ENCODE data around the gene FAM47C.
"Not testable (repeated sequence)": the region's sequence is repeated elsewhere in the genome, so short reads cannot be mapped to it uniquely, and the experiment has no call there.

Gene FAM47C

DNA sequence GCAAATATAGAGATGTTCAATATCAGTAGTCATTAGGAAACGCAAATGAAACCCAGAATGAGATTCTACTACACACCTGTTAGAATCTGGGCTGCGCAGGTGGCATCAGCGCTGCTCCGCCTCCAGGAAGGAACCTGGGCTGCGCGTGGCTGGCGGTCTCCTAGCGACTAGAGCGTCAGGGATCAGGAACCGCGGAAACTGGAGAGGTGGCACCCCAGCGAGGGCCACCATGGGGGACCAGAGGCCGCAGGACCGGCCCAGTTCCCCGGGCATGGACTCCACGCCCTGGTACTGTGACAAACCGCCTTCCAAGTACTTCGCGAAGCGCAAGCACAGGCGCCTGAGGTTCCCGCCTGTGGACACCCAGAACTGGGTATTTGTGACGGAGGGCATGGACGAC lies at the start of gene FAM47C:
FAM47C (plus strand) TSS at position 185 of the 400 bp plus-strand sequence; CDS start at position 230, 45 bp downstream.
- DNase-seq = not testable (repeated sequence)

DNA sequence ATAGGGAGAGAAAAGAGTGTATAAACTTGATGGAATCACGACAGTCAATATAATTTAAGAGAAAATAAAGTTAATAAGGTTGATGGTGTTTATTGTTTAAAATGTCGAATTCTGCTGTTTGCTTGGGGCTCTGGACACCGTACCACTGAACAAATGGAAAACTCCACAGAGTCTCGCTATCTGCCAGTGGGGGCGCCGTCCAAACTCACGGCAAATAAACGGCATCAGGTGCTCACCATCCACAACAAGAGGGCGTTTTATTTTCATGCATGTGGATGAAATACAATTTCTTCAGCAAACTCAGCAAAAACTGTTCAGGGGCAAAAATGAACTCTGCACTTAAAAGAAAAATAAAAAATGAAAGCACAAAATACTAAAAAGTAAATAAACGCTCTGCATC lies 46.6 kb upstream of the FAM47C start:
- DNase-seq = no peak

DNA sequence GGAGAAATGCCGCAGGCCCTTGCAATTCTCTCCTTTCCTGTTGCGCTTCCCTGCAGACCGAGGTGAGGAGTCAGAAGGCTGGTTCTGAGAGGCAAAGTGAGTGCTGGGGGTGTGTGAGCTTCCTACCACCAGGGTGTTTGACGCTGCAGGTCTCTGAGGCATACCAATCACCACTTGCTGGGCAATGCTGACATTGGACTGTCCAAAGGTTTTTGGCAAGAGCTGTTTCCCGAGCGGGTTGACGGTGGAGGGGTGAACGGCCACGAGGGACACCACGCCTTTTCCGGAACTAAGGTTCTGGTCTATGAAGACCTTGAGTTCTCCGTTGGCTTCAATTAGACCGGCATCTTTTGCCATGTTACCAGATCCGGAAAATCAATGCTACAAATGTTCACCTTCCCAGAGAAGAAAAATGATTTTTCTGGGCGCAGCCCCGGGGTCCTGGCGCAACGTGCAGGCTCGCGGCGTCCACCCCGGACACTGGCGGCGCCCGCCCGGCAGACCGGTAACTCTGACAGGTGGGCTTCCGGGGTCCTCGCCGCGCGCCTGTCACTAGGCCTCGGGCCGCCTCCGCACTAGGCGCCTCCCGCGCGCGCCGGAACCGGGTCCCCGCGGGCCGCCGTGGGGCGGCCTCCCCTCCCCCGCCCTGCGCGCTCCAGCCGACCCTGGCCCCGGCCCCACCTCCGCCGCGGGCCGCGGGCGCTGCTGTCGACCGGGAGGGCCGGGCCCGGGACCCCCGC lies 44.9 kb upstream of the FAM47C start:
- DNase-seq = no peak

DNA sequence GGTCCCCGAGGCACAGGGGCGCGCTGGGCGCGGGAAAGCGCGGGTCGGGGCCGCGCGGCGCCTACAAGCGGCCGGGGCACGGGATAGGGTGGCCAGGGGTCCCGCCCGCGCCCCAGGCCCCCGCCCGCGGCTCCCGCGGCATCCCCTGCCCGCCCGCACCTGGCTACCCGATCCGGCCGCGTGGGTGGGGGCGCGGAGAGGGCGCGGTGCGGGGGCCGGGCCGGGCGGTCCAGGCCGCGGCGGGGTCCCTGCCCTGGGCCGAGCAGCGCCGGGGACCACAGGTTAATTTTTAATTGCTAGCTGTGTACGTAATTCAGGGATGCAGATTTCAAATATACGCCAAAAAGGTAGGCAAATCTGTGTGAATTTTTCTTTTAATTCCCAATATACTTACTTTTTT lies 44.3 kb upstream of the FAM47C start:
- no peak for DNase-seq

DNA sequence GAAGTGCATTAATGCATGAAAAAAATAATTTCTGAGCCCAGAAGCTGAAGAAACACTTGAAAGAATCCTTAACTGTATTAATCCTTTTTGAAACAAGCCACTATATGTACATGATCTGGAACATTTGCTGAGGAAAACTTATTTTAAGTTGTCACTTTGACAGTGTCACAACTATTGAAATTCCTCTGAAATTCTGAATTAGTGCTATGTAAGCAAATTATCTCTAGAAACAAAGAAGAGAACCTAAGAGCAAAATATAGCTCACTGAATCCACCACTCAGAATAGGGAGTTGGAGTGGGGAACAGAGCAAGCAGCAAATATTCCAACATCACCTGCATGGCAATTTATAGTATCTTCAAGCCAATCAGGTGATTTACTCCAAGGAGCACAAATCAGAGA lies 34.6 kb upstream of the FAM47C start:
- DNase-seq = no peak

DNA sequence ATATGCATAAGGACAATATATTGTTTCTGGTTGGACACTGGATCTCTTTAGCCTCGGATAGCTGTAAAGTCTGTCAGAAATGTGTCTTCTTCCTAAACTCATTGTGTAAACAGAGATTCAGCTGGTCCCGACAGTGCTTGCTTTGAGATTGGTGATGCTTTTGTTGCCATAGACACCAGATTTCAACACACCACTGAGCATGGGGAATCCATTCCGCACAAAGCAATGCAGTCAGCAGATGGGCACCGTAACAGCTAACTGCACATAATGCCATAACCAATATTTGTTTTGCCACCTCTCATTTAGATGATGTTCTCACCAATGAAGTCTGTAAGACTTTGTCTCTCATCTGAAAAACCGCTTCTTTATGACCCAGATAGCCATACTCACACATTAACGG lies 33.3 kb upstream of the FAM47C start:
- DNase-seq = no peak

DNA sequence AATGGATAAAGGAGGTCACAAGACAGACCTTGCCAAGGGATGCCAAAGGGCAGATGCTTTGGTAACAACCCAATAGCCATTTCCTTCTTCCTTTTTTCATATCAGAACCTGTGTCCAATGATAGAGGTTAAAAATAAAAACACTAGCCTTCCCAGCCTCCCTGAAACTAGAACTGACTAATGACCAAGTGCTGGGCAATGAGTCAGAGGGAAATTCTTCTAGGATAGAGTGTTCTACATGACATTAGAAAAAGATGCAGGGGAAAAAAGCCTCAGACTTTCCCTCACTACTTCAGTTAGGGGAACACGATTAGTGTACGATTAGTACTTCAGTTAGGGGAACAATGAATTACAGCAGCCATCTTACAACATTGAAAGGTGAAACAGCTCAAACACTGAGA lies 29.3 kb upstream of the FAM47C start:
- no peak for DNase-seq

DNA sequence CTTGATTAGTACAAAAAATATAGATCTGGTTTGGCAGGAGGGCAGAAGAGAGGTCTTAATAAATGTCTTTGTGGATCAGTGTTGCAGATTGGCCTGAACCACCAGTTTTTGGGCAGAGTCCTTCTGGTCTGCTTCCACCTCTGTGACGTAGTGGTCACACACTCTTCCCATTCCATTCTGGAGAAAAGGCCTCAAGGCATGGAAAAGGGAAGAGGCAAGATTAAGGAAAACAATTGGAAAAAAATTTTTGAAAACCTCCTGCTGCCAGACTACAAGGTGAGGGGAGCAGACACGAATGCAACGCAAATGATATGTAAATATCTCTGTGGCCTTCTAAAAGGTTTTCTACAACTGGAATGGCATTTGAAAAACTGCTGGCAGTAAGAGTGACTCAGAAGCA lies 24.3 kb upstream of the FAM47C start:
- DNase-seq = no peak

DNA sequence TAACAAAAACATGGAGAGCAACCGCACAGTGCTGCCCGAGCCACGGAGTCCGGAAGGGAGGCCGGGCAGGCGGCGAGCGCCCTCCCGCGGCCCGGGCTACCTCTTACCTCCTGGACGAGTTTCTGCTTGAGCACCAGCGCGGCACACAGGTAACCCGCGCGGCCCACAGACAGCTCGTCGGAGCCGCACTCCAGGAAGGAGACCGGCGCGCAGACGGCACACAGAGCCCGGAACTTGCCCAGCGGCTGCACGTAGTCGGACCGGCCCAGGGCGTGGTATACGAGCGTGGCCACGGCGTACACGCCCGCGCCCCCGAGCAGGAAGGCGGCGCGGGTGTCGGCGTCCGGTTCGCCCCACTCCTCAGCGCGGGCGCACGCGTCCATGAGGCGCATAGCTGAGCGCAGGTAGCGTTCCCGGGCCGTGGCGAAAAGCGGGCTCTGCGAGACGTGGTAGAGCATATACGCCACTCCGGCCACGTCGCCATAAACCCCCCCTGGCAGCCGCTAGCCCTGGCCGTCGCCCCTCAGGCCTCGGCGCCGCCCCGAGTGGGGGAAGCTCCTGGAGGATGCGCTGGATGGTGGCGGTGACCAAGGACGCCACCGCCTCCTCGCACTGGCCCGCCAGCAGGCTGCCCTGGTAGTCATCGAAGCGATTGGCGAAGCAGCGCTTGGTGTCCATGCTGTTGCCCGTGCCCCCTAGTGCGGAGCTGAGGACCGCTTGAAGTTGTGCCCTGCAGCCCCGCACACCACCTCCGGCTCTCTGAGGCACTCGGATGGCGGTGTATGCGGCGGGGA lies 22.6 kb upstream of the FAM47C start:
- DNase-seq = not testable (repeated sequence)

DNA sequence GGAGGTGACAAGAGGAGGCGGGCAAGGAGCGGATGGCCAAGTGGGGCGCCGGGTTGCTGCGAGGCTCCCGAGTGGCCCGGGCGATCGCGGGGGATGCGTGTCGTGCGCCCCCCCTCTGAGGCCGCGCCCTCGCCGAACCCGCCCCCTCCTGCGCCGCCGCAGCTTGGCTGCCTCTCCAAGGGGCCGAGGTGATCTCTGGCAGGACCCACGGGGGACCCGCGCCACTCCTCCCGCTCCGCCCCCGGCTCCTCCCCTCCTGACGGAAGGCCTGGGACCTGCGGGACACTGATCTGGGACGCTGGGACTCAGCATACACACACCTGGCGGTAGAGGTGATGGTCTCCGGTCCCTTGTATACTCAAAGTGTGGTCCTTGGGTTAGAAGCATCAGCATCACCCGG lies 21.9 kb upstream of the FAM47C start:
- no peak for DNase-seq

DNA sequence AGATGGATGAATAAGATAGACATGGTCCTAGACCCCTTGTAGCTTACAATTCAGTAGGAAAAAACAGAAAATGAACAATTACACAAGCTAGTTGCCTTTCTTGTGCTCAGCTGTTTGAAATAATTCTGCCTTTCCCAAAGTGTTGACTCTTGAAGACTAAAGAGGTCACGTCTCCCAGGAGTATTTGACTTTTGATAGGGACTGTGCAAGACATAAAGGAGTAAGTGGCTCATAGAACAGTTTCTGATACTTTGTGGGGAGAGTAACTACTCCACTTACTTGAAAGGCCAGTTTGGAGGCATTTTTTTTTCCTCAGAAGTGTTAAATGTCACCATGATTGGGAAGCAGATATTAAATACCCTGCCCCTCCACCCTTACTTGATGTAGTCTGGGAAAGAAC lies 21.0 kb upstream of the FAM47C start:
- DNase-seq = not testable (repeated sequence)

DNA sequence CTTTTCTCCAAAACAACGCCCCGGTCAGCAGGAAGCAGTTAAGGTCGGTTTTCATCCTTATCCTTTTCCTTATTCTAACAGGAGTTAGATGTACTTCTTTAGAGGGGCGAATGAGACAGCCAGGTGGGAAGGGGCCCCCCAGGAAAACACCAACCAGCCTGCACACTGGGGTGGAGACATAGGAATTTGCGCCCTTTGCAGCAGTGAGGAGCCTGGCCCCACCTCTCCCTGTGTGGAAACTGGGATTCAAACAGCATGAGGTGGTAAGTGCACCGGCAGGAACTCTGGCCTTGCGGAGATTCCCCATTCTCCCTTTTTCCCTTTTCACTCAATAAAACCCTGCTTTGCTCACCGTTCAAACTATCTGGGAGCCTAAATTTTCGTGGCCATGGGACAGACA lies 8.0 kb upstream of the FAM47C start:
- no peak for DNase-seq

DNA sequence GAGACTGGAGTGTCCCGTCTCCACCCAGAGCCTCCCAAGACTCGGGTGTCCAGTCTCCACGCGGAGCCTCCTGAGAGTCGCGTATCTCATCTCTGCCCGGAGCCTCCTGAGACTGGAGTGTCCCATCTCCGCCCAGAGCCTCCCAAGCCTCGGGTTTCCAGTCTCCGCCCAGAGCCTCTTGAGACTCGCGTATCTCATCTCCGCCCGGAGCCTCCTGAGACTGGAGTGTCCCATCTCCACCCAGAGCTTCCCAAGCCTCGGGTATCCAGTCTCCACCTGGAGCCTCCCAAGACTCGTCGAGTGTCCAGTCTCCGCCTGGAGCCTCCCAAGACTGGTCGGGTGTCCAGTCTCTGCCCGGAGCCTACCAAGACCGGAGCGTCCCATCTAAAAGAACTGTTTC lies 2.3 kb downstream of the FAM47C start:
- DNase-seq = no peak

DNA sequence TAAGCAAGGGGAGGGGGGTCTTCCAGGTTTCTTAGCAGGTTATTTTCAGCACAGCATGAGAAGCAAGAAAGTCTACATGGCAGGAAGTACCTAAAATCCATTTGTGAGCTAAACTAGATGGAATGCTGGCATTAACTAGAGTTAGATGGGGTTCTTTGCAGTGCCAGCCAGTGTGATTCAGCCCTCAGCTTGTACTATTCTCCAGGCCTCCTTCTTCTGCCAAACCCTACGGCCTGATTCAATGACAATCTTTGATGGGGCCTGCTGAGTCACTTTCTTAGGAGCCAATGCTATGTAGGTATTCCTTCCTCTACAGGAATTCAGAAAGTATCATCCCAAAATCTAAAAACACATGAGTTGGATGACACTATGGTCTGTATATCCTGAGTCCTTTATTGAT lies 26.1 kb downstream of the FAM47C start:
- DNase-seq = not testable (repeated sequence)

DNA sequence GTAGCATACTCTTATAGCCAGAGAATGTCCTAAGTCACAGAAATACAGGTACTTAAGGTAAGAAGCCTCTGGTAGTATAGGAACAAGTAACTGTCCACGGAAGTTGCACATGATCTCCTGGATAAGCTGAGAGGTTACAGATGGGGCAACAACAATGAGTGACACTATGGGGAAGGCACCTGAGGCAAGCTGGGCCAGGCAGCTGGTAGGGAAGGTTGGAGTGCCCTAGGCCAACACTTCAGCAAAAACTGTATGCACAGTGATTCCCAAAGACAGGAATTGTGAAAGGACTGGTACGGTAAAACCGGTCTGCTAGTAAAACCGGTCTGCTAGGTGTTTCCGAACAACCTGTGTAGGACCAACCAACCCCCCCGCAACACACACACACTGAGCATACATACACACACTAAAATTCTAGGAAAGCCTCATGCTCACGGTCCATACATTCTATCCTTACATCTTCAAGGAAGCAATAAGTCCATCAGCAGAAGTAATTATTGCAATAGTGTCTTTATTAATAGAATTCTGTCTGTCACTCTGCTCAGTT lies 28.6 kb downstream of the FAM47C start:
- DNase-seq = not testable (repeated sequence)

DNA sequence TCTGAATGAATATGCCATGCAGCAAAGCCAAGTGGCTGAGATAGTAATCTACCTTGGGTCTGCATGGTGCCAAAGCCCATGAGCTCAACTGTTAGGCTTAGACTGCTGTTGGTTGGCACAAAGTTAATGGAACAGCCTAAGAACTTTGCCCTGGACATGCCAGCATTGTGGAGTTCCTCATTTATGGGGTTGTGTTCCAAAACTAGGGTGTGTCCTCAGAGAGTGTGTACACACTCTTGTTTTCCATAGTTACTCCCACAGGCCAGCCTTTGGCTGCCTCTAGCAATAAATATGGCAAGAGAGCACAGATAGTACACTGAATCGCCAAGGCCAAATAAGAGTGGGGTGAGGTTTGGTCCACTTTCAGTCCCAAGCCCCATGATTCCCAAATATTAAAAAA lies 30.6 kb downstream of the FAM47C start:
- not testable (repeated sequence) for DNase-seq

DNA sequence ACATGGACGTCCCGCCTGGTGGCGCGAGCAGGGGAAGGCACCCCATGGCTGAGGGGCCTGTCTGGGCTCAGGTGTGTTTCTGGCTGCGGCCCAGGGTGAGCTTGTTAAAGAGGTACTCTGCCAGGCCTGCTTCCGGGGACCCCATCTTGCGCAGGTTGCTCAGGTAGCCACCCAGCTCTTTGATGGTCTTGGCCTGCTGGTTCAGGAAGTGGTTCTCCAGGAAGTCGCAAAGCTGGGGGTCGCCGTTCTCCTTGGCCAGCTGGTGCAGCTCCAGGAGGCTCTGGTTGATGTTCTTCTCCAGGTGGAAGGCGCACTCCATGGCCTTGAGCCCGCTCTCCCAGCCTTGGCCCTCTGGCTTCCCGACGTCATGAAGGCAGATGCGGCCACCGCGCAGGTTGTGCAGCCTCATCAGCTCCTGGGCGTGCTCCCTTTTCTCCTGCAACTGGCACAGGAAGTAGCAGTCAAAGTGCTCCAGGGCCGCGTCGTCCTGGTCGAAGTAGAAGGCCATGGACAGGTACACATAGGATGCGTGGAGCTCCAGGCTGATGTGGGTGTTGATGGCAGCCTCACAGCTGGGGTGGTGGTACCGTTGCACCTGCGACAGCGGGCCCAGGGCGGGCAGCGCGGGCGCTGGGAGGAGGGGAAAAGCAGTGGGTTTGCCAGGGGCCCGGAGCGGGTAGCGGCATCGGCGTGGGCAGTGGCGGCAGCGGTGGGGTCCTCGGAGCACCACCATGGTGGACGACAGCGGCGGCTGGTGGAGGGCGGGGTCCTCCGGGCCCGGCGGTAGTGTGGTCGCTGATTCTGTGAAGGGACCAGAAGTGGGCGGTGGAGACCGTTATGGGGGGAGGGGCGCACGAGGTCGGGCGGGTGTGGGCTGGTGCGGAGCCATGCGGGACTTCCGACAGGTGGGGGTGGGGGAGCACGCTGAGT lies 35.1 kb downstream of the FAM47C start:
- DNase-seq = not testable (repeated sequence)

DNA sequence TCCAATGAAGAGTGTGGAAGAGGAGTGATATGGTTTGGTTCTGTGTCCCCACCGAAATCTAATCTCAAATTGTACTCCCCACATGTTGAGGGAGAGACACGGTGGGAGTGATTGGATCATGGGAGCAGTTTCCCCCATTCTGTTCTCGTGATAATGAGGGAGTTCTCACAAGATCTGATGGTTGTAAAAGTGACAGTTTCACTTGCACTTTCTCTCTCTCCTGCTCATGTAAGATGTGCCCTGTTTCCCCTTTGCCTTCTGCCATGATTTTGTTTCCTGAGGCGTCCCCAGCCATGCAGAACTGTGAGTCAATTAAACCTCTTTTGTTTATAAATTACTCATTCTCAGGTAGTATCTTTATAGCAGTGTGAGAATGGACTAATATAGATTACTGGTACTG lies 39.6 kb downstream of the FAM47C start:
- no peak for DNase-seq

DNA sequence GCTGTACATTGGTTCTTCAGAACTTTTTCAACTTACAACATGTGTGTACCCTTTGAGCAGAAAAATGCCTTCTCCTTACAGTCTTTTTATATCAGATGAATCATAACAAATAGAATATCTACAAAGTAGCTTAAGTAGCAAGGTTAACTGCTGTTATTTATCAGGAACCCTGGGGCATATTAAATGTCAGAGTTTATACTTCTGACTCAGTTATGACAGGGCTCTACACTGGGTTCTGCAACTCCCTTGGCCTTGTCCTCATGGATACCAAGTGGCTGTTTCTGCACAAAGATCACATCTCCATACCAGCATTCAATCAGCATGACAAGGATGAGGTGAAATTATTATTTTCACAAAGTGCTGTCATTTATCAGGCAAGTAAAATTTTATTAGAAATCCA lies 49.4 kb downstream of the FAM47C start:
- not testable (repeated sequence) for DNase-seq

DNA sequence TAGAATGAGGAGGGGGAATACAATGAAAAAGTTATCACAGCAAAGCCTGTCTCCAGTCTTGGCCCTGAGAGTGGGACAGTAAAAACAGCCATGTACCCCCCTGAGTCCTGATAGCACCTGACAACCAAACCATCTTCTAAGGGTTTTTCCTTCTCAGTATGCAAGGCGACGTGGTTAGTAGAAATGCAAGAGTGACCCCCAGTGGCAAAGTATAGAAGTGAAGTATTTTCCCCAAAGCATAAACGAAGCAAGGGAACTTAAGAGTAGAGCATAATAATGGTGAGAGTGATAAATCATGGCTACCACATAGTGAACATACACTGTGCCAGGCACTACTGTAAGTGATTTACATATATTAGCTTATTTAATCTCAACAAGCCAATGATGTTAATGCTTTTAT lies 52.8 kb downstream of the FAM47C start:
- no peak for DNase-seq

Data from stimulated activated CD4-positive, alpha-beta T cell treated with anti-CD3 and anti-CD28 coated beads, Interleukin-4, amount 100 ng/mL, for 4 hours (primary cell).